ENCODE data around the gene SUB1. TPM values are rescaled to one million over a fixed set of nuclear protein-coding genes. Genes with fewer than 3 reads are reported as not detected.
"Not testable (repeated sequence)": the region's sequence is repeated elsewhere in the genome, so short reads cannot be mapped to it uniquely, and the experiment has no call there.

SUB1 gene
- total RNA-seq, 2 experiments from 2014 or later = 418 to 458 TPM

- CTCF ChIA-PET = no interaction called here
- intact Hi-C loops (cut with DNase I, micrococcal nuclease) = no loop called here
Measured at GRCh38 chr5:32625106-32625505, 39.7 kb downstream of the SUB1 start.

DNA sequence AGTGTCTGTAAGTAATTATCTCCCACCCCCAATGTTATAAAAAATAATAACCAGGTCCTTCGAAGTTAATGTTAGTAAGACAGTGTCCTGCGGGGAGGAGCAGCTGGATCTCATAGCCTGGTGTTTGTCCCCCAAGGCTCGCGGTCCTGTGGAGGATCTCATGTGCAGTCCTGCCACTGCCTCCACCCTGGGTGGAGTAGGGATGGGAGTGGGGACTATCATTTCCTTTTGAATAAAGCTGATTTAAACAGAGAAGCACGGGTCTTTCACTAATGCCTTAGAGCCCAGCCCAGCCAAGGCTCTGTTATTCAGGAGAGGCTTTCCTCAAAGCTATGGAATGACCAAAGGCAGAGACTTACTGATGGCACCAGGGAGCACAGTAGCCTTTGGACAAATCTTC, 40.2 kb downstream of the SUB1 start:
- CTCF ChIA-PET = no interaction called here
- POLR2A ChIA-PET = no interaction called here
- H3K9me3 Mint-ChIP-seq (ENCODE audit: low read depth) = no peaks in the 10 kb centered on the region

More at GRCh38 chr5:32625106-32625505, 39.7 kb downstream of the SUB1 start:
- no peak overlapping the region for H3K4me3 Mint-ChIP-seq
- DNase-seq = no peak
- POLR2A ChIA-PET = no interaction called here
- H3K27me3 Mint-ChIP-seq = no peaks in the 10 kb centered on the region
- no peaks in the 10 kb centered on the region for H3K9me3 Mint-ChIP-seq (ENCODE audit: low read depth)
- ATAC-seq = no peak
- H3K36me3 Mint-ChIP-seq (ENCODE audit: low read depth) = no peaks in the 10 kb centered on the region
- no peaks in the 10 kb centered on the region for H3K4me1 Mint-ChIP-seq
- H3K27ac Mint-ChIP-seq = no peak overlapping the region

DNA sequence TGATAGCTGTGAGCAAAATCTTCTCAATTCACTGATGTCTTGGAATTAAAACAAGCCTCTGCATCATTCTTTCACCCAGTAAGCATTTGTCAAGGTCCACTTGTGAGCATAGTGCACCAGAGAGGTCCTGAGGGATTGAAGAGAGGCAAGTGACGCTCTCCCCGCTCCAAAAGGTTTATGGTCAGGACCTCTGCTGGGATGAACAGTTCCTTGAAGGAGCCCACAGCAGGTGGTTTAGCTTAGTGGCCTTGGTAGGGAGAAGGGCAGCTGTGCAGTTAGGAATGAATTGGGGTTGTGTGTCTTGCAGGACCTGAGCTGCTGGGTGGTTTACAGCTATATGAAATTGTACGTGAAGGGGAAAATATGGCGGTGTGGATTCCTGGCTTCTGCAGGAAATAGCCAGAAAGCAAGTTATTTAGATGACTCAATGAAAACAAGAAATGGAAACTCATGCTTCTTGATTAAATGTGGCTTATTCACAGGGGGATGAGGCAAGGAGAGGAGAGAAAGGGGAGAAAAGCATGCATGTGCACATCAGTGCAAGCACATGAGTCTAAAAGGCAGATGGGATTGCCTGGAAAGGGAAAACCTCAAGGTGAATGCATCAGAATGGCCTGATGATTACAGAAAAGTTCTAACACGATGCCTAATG, 42.0 kb downstream of the SUB1 start:
- CTCF ChIA-PET = interaction anchor here (0.6 to 1.3 kb wide), 2 partner anchors 395 to 542 kb away, joined by 3 read pairs; no protein-coding TSS in a partner anchor
- Mint-ChIP-seq H3K4me1 (no peaks in the 10 kb centered on the region), H3K9me3 (ENCODE audit: low read depth) (no peaks in the 10 kb centered on the region), H3K36me3 (ENCODE audit: low read depth) (no peaks in the 10 kb centered on the region), H3K27me3 (no peaks in the 10 kb centered on the region), H3K27ac (no peak overlapping the region), H3K4me3 (no peak overlapping the region)
- POLR2A ChIA-PET = no interaction called here
- ATAC-seq = no peak
- intact Hi-C loops (cut with DNase I, micrococcal nuclease) = no loop called here
- no peak for DNase-seq

More for the DNA sequence above, 40.2 kb downstream of the SUB1 start:
- Mint-ChIP-seq H3K4me1 (no peaks in the 10 kb centered on the region), H3K4me3 (no peak overlapping the region), H3K36me3 (ENCODE audit: low read depth) (no peaks in the 10 kb centered on the region), H3K27me3 (no peaks in the 10 kb centered on the region), H3K27ac (no peak overlapping the region)
- no peak for DNase-seq
- ATAC-seq = no peak
- intact Hi-C loops (cut with DNase I, micrococcal nuclease) = no loop called here

DNA sequence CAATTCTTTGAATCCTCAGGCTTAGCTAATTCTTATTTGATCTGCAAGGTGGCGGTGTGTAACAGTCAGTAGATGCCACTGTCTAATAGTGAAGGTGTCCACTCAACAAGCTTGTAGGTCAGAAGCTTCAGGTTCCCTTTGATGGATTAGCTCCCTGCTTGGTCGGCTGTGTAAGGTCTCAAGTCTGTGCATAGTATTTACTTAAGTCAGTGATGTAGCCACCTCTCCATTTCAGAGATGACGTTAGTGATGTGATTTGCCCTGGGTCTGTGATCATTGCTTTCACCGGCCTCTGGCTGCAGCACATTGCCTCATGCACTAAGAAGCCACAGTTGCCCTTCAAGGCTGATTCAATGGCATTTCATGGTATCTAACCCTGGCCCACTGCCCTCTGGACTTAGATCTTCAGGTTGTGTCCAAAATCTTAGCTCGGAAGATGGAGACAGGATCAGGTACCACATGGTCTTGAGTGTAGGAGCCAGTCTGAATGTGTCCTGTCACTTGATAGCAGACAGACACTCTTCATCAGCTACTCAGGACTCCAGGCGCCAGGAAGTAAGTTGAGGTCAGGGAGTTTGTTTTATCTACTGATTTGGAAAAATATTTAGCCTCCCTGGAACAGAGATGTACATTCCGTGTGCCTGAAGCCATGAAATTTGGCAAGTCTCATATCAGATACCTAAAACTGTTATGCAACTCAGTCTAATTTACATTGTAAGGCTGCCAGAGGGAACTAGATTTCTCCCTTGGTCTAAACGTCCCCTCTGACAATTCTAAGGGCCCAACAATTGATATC, 42.9 kb downstream of the SUB1 start:
- ATAC-seq = no peak
- no peaks in the 10 kb centered on the region for H3K9me3 Mint-ChIP-seq (ENCODE audit: low read depth)
- no peaks in the 10 kb centered on the region for H3K36me3 Mint-ChIP-seq (ENCODE audit: low read depth)
- CTCF ChIA-PET = interaction anchor here (0.8 to 1.3 kb wide), 2 partner anchors 129 to 396 kb away, joined by 3 read pairs; no protein-coding TSS in a partner anchor
- H3K4me1 Mint-ChIP-seq = no peaks in the 10 kb centered on the region
- H3K27me3 Mint-ChIP-seq = no peaks in the 10 kb centered on the region
- no peak overlapping the region for H3K27ac Mint-ChIP-seq
- H3K4me3 Mint-ChIP-seq = no peak overlapping the region
- no peak for DNase-seq
- POLR2A ChIA-PET = no interaction called here
- intact Hi-C loops (cut with DNase I, micrococcal nuclease) = no loop called here

- POLR2A ChIA-PET = no interaction called here
- Mint-ChIP-seq H3K4me1 (no peaks in the 10 kb centered on the region), H3K4me3 (no peak overlapping the region), H3K27me3 (no peaks in the 10 kb centered on the region), H3K9me3 (ENCODE audit: low read depth) (no peaks in the 10 kb centered on the region), H3K27ac (no peak overlapping the region), H3K36me3 (ENCODE audit: low read depth) (no peaks in the 10 kb centered on the region)
- DNase-seq (no peak), ATAC-seq (no peak)
- intact Hi-C loops (cut with DNase I, micrococcal nuclease) = no loop called here
- CTCF ChIA-PET = interaction anchor here (0.6 to 0.7 kb wide), 2 partner anchors 725 to 793 kb away, joined by 3 read pairs; no protein-coding TSS in a partner anchor
Measured at GRCh38 chr5:32630867-32631491, 45.6 kb downstream of the SUB1 start.

DNA sequence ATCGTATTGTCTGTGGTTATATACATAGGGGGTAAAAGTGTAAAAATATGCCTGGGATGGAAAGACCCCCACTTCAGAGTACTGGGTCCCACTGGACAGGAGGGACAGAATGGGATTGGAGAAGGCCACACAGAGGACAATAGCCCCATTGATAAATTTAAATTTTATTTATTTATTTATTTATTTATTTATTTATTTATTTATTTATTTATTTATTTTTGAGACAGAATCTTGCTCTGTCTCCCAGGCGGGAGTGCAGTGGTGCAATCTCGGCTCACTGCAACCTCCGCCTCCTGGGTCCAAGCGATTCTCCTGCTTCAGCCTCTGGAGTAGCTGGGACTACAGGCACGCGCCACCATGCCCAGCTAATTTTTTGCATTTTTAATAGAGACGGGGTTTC, 47.7 kb downstream of the SUB1 start:
- ATAC-seq; H3K27ac Mint-ChIP-seq; H3K27me3 Mint-ChIP-seq; H3K36me3 Mint-ChIP-seq (ENCODE audit: low read depth); DNase-seq; intact Hi-C loops (cut with DNase I, micrococcal nuclease); H3K4me1 Mint-ChIP-seq; POLR2A ChIA-PET; H3K9me3 Mint-ChIP-seq (ENCODE audit: low read depth); H3K4me3 Mint-ChIP-seq: not testable (repeated sequence)
- CTCF ChIA-PET = interaction anchor here (1.2 kb wide), 1 partner anchor 142 kb away, joined by 3 read pairs; no protein-coding TSS in a partner anchor

- Mint-ChIP-seq H3K4me1 (no peaks in the 10 kb centered on the region), H3K9me3 (ENCODE audit: low read depth) (no peaks in the 10 kb centered on the region), H3K4me3 (no peak overlapping the region), H3K36me3 (ENCODE audit: low read depth) (no peaks in the 10 kb centered on the region), H3K27me3 (no peaks in the 10 kb centered on the region), H3K27ac (no peak overlapping the region)
- DNase-seq (no peak), ATAC-seq (no peak)
- intact Hi-C loops (cut with DNase I, micrococcal nuclease) = no loop called here
- ChIA-PET POLR2A (no interaction called here), CTCF (interaction anchor here (0.6 to 0.7 kb wide), 2 partner anchors 8 to 139 kb away, joined by 3 read pairs; no protein-coding TSS in a partner anchor)
Measured at GRCh38 chr5:32638309-32638708, 53.0 kb downstream of the SUB1 start.

DNA sequence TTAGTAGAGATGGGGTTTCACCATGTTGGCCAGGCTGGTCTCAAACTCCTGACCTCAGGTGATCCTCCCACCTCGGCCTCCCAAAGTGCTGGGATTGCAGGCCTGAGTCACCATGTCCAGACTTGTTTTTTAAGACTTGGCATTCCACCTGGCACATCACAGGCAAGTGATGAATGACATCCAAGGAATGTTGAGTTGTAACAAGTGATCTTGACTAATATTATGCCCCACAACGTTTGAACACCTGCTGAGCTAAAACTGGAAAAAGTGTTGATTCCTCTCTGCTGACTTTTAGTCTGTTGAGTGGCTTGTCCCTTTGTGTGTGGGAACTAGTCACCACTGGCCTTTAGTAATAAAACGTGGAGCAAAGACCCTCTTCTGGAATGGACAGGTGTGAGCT, 54.6 kb downstream of the SUB1 start:
- ATAC-seq (no peak), DNase-seq (no peak)
- intact Hi-C loops (cut with DNase I, micrococcal nuclease) = no loop called here
- H3K9me3 Mint-ChIP-seq (ENCODE audit: low read depth) = no peaks in the 10 kb centered on the region
- no peaks in the 10 kb centered on the region for H3K4me1 Mint-ChIP-seq
- no peak overlapping the region for H3K27ac Mint-ChIP-seq
- no peaks in the 10 kb centered on the region for H3K27me3 Mint-ChIP-seq
- H3K36me3 Mint-ChIP-seq (ENCODE audit: low read depth) = no peaks in the 10 kb centered on the region
- POLR2A ChIA-PET = no interaction called here
- H3K4me3 Mint-ChIP-seq = no peak overlapping the region
- CTCF ChIA-PET = no interaction called here

GRCh38 chr5:32642276-32643002, 57.1 kb downstream of the SUB1 start:
- Mint-ChIP-seq H3K9me3 (ENCODE audit: low read depth) (no peaks in the 10 kb centered on the region), H3K4me3 (no peak overlapping the region), H3K4me1 (no peaks in the 10 kb centered on the region), H3K27me3 (no peaks in the 10 kb centered on the region), H3K36me3 (ENCODE audit: low read depth) (no peaks in the 10 kb centered on the region), H3K27ac (no peak overlapping the region)
- ATAC-seq = no peak
- no peak for DNase-seq
- POLR2A ChIA-PET = no interaction called here
- intact Hi-C loops (cut with DNase I, micrococcal nuclease) = no loop called here
- CTCF ChIA-PET = no interaction called here

GRCh38 chr5:32645246-32645645, 59.9 kb downstream of the SUB1 start:
- no peaks in the 10 kb centered on the region for H3K36me3 Mint-ChIP-seq (ENCODE audit: low read depth)
- H3K27me3 Mint-ChIP-seq = no peaks in the 10 kb centered on the region
- ChIA-PET CTCF (no interaction called here), POLR2A (no interaction called here)
- intact Hi-C loops (cut with DNase I, micrococcal nuclease) = no loop called here
- no peaks in the 10 kb centered on the region for H3K4me1 Mint-ChIP-seq
- no peak for ATAC-seq
- H3K9me3 Mint-ChIP-seq (ENCODE audit: low read depth) = no peaks in the 10 kb centered on the region
- no peak overlapping the region for H3K4me3 Mint-ChIP-seq
- DNase-seq = peak; percentile 12
- no peak overlapping the region for H3K27ac Mint-ChIP-seq

- Mint-ChIP-seq H3K4me1 (no peaks in the 10 kb centered on the region), H3K36me3 (ENCODE audit: low read depth) (no peaks in the 10 kb centered on the region), H3K27me3 (no peaks in the 10 kb centered on the region), H3K9me3 (ENCODE audit: low read depth) (no peaks in the 10 kb centered on the region), H3K27ac (no peak overlapping the region), H3K4me3 (no peak overlapping the region)
- ATAC-seq = peak; percentile 47
- POLR2A ChIA-PET = no interaction called here
- DNase-seq = no peak
- intact Hi-C loops (cut with DNase I, micrococcal nuclease) = no loop called here
- CTCF ChIA-PET = interaction anchor here (0.7 kb wide), 1 partner anchor 8 kb away, joined by 3 read pairs; no protein-coding TSS in a partner anchor
Measured at GRCh38 chr5:32646061-32646969, 61.0 kb downstream of the SUB1 start.
